ENCODE measurements around the gene NRG4.
"Not testable (repeated sequence)": the region's sequence is repeated elsewhere in the genome, so short reads cannot be mapped to it uniquely, and the experiment has no call there.

The NRG4 gene

GRCh38 chr15:75930866-75931265, 81.4 kb downstream of the NRG4 start:
- no peak overlapping the region for H3K4me3 ChIP-seq (ENCODE audit: low read length)

GRCh38 chr15:75929799-75930565, 82.2 kb downstream of the NRG4 start:
- H3K4me3 ChIP-seq (ENCODE audit: low read length) = no peak overlapping the region
- peak; percentile 17 for DNase-seq (ENCODE audit: low read depth, low spot score)

More at GRCh38 chr15:75930866-75931265, 81.4 kb downstream of the NRG4 start:
- no peak for DNase-seq (ENCODE audit: low read depth, low spot score)

GRCh38 chr15:75928680-75929608, 83.3 kb downstream of the NRG4 start:
- no peak overlapping the region for H3K4me3 ChIP-seq (ENCODE audit: low read length)
- DNase-seq (ENCODE audit: low read depth, low spot score) = peak; percentile 60

- H3K4me3 ChIP-seq (ENCODE audit: low read length) = no peak overlapping the region
- no peak for DNase-seq (ENCODE audit: low read depth, low spot score)
Measured at GRCh38 chr15:75927601-75928000, 84.6 kb downstream of the NRG4 start.

- no peak overlapping the region for H3K4me3 ChIP-seq (ENCODE audit: low read length)
- DNase-seq (ENCODE audit: low read depth, low spot score) = no peak
Measured at GRCh38 chr15:75926931-75927330, 85.3 kb downstream of the NRG4 start.

- H3K4me3 ChIP-seq (ENCODE audit: low read length) = no peak overlapping the region
- no peak for DNase-seq (ENCODE audit: low read depth, low spot score)
Measured at GRCh38 chr15:75925440-75925839, 86.8 kb downstream of the NRG4 start.

GRCh38 chr15:75924576-75924975, 87.6 kb downstream of the NRG4 start:
- no peak overlapping the region for H3K4me3 ChIP-seq (ENCODE audit: low read length)
- DNase-seq (ENCODE audit: low read depth, low spot score) = no peak

- no peak overlapping the region for H3K4me3 ChIP-seq (ENCODE audit: low read length)
- DNase-seq (ENCODE audit: low read depth, low spot score) = no peak
Measured at GRCh38 chr15:75923756-75924155, 88.5 kb downstream of the NRG4 start.

- no peak overlapping the region for H3K4me3 ChIP-seq (ENCODE audit: low read length)
- DNase-seq (ENCODE audit: low read depth, low spot score) = peak; percentile 31
Measured at GRCh38 chr15:75921732-75922703, 90.2 kb downstream of the NRG4 start.

- no peak overlapping the region for H3K4me3 ChIP-seq (ENCODE audit: low read length)
- no peak for DNase-seq (ENCODE audit: low read depth, low spot score)
Measured at GRCh38 chr15:75920079-75920478, 92.1 kb downstream of the NRG4 start.

- no peak for DNase-seq (ENCODE audit: low read depth, low spot score)
- H3K4me3 ChIP-seq (ENCODE audit: low read length) = no peak overlapping the region
Measured at GRCh38 chr15:75918135-75918534, 94.1 kb downstream of the NRG4 start.

GRCh38 chr15:75916978-75917377, 95.2 kb downstream of the NRG4 start:
- H3K4me3 ChIP-seq (ENCODE audit: low read length) = no peak overlapping the region
- no peak for DNase-seq (ENCODE audit: low read depth, low spot score)

- H3K4me3 ChIP-seq (ENCODE audit: low read length); DNase-seq (ENCODE audit: low read depth, low spot score): not testable (repeated sequence)
Measured at GRCh38 chr15:75910355-75910754, 101.9 kb downstream of the NRG4 start.

GRCh38 chr15:75905231-75905630, 107.0 kb downstream of the NRG4 start:
- H3K4me3 ChIP-seq (ENCODE audit: low read length) = no peak overlapping the region
- no peak for DNase-seq (ENCODE audit: low read depth, low spot score)

GRCh38 chr15:75903331-75904239, 108.6 kb downstream of the NRG4 start, which contains the start of gene FBXO22:
FBXO22 (plus strand) TSS chr15:75903878; CDS start chr15:75903964, 86 bp downstream.
- DNase-seq (ENCODE audit: low read depth, low spot score) = peak; percentile 80
- peak within 1 kb of the TSS; percentile 86 for H3K4me3 ChIP-seq (ENCODE audit: low read length)

- no peak for DNase-seq (ENCODE audit: low read depth, low spot score)
- no peak overlapping the region for H3K4me3 ChIP-seq (ENCODE audit: low read length)
Measured at GRCh38 chr15:75902129-75902557, 110.1 kb downstream of the NRG4 start.

GRCh38 chr15:75900577-75900976, 111.6 kb downstream of the NRG4 start:
- no peak overlapping the region for H3K4me3 ChIP-seq (ENCODE audit: low read length)
- DNase-seq (ENCODE audit: low read depth, low spot score) = peak; percentile 21

- H3K4me3 ChIP-seq (ENCODE audit: low read length) = no peak overlapping the region
- DNase-seq (ENCODE audit: low read depth, low spot score) = no peak
Measured at GRCh38 chr15:75895731-75896130, 116.5 kb downstream of the NRG4 start.
